PFSK-1 (cell line): ENCODE measurements around the gene ZNF184.

Experiments used
- FOXP2 ChIP-seq: optimal IDR thresholded peaks from 2 replicates; pipeline ENCODE3; 2011; ENCODE audit warnings: borderline replicate concordance, control low read depth, inconsistent platforms; ENCODE audit not compliant: insufficient read depth; ENCODE audit errors: extremely low read length, extremely low read depth
- POLR2AphosphoS5 ChIP-seq: IDR thresholded peaks from 2 replicates; pipeline ENCODE4 v1.6.1; 2012; ENCODE audit warnings: low read depth, mild to moderate bottlenecking, control low read depth, low read length, moderate library complexity
- SIN3A ChIP-seq: IDR thresholded peaks from 2 replicates; pipeline ENCODE4 v1.6.1; 2012; ENCODE audit warnings: mild to moderate bottlenecking, low read length, moderate library complexity, borderline replicate concordance; ENCODE audit not compliant: insufficient read depth
- TAF1 ChIP-seq: IDR thresholded peaks from 2 replicates; pipeline ENCODE4 v1.6.1; 2012; ENCODE audit warnings: low read length, control low read depth, borderline replicate concordance; ENCODE audit not compliant: insufficient read depth
- TF ChIP-seq, protein P1 (sequence below), 2 experiments: IDR thresholded peaks; 2 replicates each; pipeline versions ENCODE4 v1.6.1 to v1.8.0; 2011 to 2012; ENCODE audit warnings: low read depth in 2 of 2, low read length in 2 of 2, control low read depth in 1 of 2, inconsistent platforms in 1 of 2, mild to moderate bottlenecking in 1 of 2, moderate library complexity in 1 of 2; ENCODE audit not compliant: insufficient read depth in 1 of 2

The ZNF184 gene

GRCh38 chr6:27441001-27441400 is 31.9 kb downstream of the ZNF184 start:
- TF ChIP-seq TAF1 = no peak
- no peak for TF ChIP-seq POLR2AphosphoS5

- TF ChIP-seq TAF1 = no peak
- TF ChIP-seq POLR2AphosphoS5 = no peak
- TF ChIP-seq SIN3A = no peak
- no peak for TF ChIP-seq FOXP2
- TF ChIP-seq, protein P1, sequence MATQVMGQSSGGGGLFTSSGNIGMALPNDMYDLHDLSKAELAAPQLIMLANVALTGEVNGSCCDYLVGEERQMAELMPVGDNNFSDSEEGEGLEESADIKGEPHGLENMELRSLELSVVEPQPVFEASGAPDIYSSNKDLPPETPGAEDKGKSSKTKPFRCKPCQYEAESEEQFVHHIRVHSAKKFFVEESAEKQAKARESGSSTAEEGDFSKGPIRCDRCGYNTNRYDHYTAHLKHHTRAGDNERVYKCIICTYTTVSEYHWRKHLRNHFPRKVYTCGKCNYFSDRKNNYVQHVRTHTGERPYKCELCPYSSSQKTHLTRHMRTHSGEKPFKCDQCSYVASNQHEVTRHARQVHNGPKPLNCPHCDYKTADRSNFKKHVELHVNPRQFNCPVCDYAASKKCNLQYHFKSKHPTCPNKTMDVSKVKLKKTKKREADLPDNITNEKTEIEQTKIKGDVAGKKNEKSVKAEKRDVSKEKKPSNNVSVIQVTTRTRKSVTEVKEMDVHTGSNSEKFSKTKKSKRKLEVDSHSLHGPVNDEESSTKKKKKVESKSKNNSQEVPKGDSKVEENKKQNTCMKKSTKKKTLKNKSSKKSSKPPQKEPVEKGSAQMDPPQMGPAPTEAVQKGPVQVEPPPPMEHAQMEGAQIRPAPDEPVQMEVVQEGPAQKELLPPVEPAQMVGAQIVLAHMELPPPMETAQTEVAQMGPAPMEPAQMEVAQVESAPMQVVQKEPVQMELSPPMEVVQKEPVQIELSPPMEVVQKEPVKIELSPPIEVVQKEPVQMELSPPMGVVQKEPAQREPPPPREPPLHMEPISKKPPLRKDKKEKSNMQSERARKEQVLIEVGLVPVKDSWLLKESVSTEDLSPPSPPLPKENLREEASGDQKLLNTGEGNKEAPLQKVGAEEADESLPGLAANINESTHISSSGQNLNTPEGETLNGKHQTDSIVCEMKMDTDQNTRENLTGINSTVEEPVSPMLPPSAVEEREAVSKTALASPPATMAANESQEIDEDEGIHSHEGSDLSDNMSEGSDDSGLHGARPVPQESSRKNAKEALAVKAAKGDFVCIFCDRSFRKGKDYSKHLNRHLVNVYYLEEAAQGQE (IDR thresholded peaks at IDR 0.05; ENCODE audit: insufficient read depth in 1 of 2, low read depth in 2 of 2, low read length in 2 of 2) = no peak
Observed at GRCh38 chr6:27439371-27439770, 33.5 kb downstream of the ZNF184 start.

- TF ChIP-seq TAF1 (no peak), POLR2AphosphoS5 (no peak), SIN3A (no peak), FOXP2 (no peak)
- TF ChIP-seq, protein P1 (IDR thresholded peaks at IDR 0.05; ENCODE audit: insufficient read depth in 1 of 2, low read depth in 2 of 2, low read length in 2 of 2) = no peak
Observed at GRCh38 chr6:27433714-27434113, 39.2 kb downstream of the ZNF184 start.

DNA sequence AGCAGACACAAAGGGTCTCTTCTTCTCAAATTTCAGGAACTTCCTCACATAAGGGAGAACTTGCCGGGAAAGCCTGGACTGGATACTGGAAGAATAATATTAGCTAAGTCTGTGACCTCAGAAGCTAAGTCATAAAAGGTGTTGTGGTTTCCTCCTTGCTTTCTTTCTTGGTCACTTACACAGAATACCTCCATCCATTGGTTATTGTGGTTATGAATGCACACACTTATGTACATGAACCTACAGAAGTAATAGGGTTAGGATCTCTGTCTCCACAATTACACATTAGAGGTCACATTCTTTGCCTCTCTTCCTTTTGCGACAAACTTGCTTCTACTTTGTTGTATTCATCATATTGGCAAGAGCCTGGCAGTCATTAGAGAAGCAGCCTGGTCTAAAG is 43.9 kb downstream of the ZNF184 start:
- TF ChIP-seq, protein P1 (IDR thresholded peaks at IDR 0.05; ENCODE audit: insufficient read depth in 1 of 2, low read depth in 2 of 2, low read length in 2 of 2) = no peak
- TF ChIP-seq TAF1 (no peak), SIN3A (no peak), FOXP2 (no peak), POLR2AphosphoS5 (no peak)

GRCh38 chr6:27428502-27428901 is 44.4 kb downstream of the ZNF184 start:
- TF ChIP-seq, protein P1 (IDR thresholded peaks at IDR 0.05; ENCODE audit: insufficient read depth in 1 of 2, low read depth in 2 of 2, low read length in 2 of 2) = no peak
- TF ChIP-seq POLR2AphosphoS5 (no peak), FOXP2 (no peak), SIN3A (no peak)
